ENCODE results near the gene COG5. TPM values are rescaled to one million over a fixed set of nuclear protein-coding genes. Genes with fewer than 3 reads are reported as not detected.
A peak's percentile ranks its signal among the peaks of the same experiment; 100 is the strongest.

The COG5 gene
- total and polyA plus RNA-seq, 9 of the 15 experiments (the other 6 are each of a cell fraction or from before 2014, with no cell fraction given): 15.3 to 75.1 (median 56.4) TPM

- TF ChIP-seq FOXO4 (CRISPR knock-in tag; IDR thresholded peaks at IDR 0.05) (peak; percentile 76; the same call in 1 of the 2 replicates), MAFG (tag; conservative IDR thresholded peaks at IDR 0.05) (no peak), MYC (IDR thresholded peaks at IDR 0.05; ENCODE audit: low read depth, low read length) (peak; percentile 62; the same call in 1 of the 2 replicates), MYC (CRISPR knock-in tag; IDR thresholded peaks at IDR 0.05; ENCODE audit: borderline replicate concordance, low read depth) (peak; percentile 79; the same call in 1 of the 2 replicates), MTA3 (IDR thresholded peaks at IDR 0.05; ENCODE audit: borderline replicate concordance) (peak; percentile 65; the same call in 1 of the 2 replicates), MAX (CRISPR knock-in tag; IDR thresholded peaks at IDR 0.05) (peak; percentile 79), NUFIP1 (IDR thresholded peaks at IDR 0.05; ENCODE audit: partially characterized antibody) (no peak), FOXK1 (CRISPR knock-in tag; IDR thresholded peaks at IDR 0.05; ENCODE audit: borderline replicate concordance) (no peak; the same call in 1 of the 2 replicates), ZNF639 (CRISPR knock-in tag; conservative IDR thresholded peaks at IDR 0.05 in 1 of 2, IDR thresholded peaks at IDR 0.05 in 1 of 2) (no peak), ZNF444 (CRISPR knock-in tag; IDR thresholded peaks at IDR 0.05) (no peak), TRIM25 (IDR thresholded peaks at IDR 0.05; ENCODE audit: borderline replicate concordance) (no peak), ZFP30 (CRISPR knock-in tag; IDR thresholded peaks at IDR 0.05; ENCODE audit: borderline replicate concordance) (no peak), TARDBP (IDR thresholded peaks at IDR 0.05) (0 out of 2 replicates have a peak, but pooled peaks have one; percentile 32), SMC3 (conservative IDR thresholded peaks at IDR 0.05; ENCODE audit: insufficient read depth, low read depth, low read length) (no peak), ZNF253 (CRISPR knock-in tag; conservative IDR thresholded peaks at IDR 0.05) (no peak)
- TF ChIP-seq, protein P1, sequence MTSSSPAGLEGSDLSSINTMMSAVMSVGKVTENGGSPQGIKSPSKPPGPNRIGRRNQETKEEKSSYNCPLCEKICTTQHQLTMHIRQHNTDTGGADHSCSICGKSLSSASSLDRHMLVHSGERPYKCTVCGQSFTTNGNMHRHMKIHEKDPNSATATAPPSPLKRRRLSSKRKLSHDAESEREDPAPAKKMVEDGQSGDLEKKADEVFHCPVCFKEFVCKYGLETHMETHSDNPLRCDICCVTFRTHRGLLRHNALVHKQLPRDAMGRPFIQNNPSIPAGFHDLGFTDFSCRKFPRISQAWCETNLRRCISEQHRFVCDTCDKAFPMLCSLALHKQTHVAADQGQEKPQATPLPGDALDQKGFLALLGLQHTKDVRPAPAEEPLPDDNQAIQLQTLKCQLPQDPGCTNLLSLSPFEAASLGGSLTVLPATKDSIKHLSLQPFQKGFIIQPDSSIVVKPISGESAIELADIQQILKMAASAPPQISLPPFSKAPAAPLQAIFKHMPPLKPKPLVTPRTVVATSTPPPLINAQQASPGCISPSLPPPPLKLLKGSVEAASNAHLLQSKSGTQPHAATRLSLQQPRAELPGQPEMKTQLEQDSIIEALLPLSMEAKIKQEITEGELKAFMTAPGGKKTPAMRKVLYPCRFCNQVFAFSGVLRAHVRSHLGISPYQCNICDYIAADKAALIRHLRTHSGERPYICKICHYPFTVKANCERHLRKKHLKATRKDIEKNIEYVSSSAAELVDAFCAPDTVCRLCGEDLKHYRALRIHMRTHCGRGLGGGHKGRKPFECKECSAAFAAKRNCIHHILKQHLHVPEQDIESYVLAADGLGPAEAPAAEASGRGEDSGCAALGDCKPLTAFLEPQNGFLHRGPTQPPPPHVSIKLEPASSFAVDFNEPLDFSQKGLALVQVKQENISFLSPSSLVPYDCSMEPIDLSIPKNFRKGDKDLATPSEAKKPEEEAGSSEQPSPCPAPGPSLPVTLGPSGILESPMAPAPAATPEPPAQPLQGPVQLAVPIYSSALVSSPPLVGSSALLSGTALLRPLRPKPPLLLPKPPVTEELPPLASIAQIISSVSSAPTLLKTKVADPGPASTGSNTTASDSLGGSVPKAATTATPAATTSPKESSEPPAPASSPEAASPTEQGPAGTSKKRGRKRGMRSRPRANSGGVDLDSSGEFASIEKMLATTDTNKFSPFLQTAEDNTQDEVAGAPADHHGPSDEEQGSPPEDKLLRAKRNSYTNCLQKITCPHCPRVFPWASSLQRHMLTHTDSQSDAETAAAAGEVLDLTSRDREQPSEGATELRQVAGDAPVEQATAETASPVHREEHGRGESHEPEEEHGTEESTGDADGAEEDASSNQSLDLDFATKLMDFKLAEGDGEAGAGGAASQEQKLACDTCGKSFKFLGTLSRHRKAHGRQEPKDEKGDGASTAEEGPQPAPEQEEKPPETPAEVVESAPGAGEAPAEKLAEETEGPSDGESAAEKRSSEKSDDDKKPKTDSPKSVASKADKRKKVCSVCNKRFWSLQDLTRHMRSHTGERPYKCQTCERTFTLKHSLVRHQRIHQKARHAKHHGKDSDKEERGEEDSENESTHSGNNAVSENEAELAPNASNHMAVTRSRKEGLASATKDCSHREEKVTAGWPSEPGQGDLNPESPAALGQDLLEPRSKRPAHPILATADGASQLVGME (CRISPR knock-in tag; IDR thresholded peaks at IDR 0.05): peak; percentile 17; the same call in 1 of the 2 replicates
Measured at GRCh38 chr7:107563775-107564552, at the start of gene COG5, which contains the start of gene DUS4L (continued).
